ENCODE results near the gene SEMA5B. TPM values are rescaled to one million over a fixed set of nuclear protein-coding genes. Genes with fewer than 3 reads are reported as not detected.

The SEMA5B gene
- total RNA-seq, 1 experiment from 2014 or later: 9.4 TPM

GRCh38 chr3:122913539-122914100 is 113.9 kb downstream of the SEMA5B start:
- peaks cover 7% of the 10 kb centered on the region for H3K27me3 Mint-ChIP-seq (ENCODE audit: low read depth)
- Histone ChIP-seq H2BK20ac (ENCODE audit: low read depth, low read length, poor library complexity, severe bottlenecking) (no peak overlapping the region), H4K91ac (ENCODE audit: insufficient read length, low read depth, low read length) (no peak overlapping the region), H2BK120ac (ENCODE audit: low read depth, low read length, poor library complexity, severe bottlenecking) (no peak overlapping the region), H2BK12ac (ENCODE audit: insufficient read length, low read depth, low read length) (no peak overlapping the region), H3K14ac (ENCODE audit: insufficient read depth, low read length) (no peak overlapping the region), H3K79me2 (ENCODE audit: insufficient read depth, low read length) (no peaks in the 10 kb centered on the region), H4K8ac (replicated peaks; ENCODE audit: insufficient read length, low read depth, low read length) (no peak overlapping the region), H3K18ac (ENCODE audit: insufficient read length, low read depth, low read length) (no peak overlapping the region), H3K56ac (ENCODE audit: insufficient read length, low read depth, low read length) (no peak overlapping the region), H2BK15ac (ENCODE audit: low read depth, low read length) (no peak overlapping the region), H3T11ph (ENCODE audit: low read length) (no peak overlapping the region), H4K20me1 (ENCODE audit: control insufficient read depth, insufficient read depth, insufficient read length) (no peaks in the 10 kb centered on the region), H2BK5ac (ENCODE audit: insufficient read length, low read length) (no peak overlapping the region), H3K27ac (ENCODE audit: insufficient read length, low read depth, low read length) (no peak overlapping the region), H3K9ac (ENCODE audit: extremely low read depth, insufficient read length, low read length) (no peak overlapping the region), H3K79me1 (ENCODE audit: insufficient read depth, low read depth, low read length, poor library complexity, severe bottlenecking) (no peaks in the 10 kb centered on the region), H3K4me1 (ENCODE audit: insufficient read depth, low read length) (no peaks in the 10 kb centered on the region), H3K23ac (ENCODE audit: insufficient read length, low read depth, low read length) (no peak overlapping the region), H2AK5ac (ENCODE audit: insufficient read length, low read length) (no peak overlapping the region), H3K27me3 (ENCODE audit: insufficient read depth, low read length) (no peaks in the 10 kb centered on the region), H3K9me3 (ENCODE audit: control insufficient read depth, low read depth, low read length) (no peaks in the 10 kb centered on the region), H4K5ac (ENCODE audit: insufficient read length, low read depth, low read length) (no peak overlapping the region), H3K4ac (ENCODE audit: low read depth, low read length) (no peak overlapping the region), H3K4me2 (ENCODE audit: insufficient read depth, insufficient read length, low read length) (no peak overlapping the region), H3K23me2 (ENCODE audit: insufficient read length, low read depth, low read length, poor library complexity, severe bottlenecking) (no peaks in the 10 kb centered on the region), H2AFZ (ENCODE audit: low read length) (no peak overlapping the region)
- H3K4me3 Mint-ChIP-seq: no peak overlapping the region
- no peak for TF ChIP-seq CTCF (conservative IDR thresholded peaks at IDR 0.05)
- H3K4me1 Mint-ChIP-seq: no peaks in the 10 kb centered on the region
- peak overlapping the region in 1 of 3 experiments; percentile 11; a peak in 1 of 7 replicates for H3K27ac Mint-ChIP-seq
- no peak for DNase-seq
- peaks cover 2 to 13% (median 3%) of the 10 kb centered on the region in 3 experiments; a peak in 4 of 7 replicates for H3K36me3 Mint-ChIP-seq (ENCODE audit: insufficient read depth in 1 of 3, low read depth in 3 of 3)
- no CpG with 5 or more reads among the region's 33 CpGs for WGBS (ENCODE audit: extremely low coverage, insufficient read length, low lambda C conversion rate)
- no peaks in the 10 kb centered on the region for H3K9me3 Mint-ChIP-seq

All from H9 (cell line).